ENCODE measurements around the gene SWAP70.

Gene SWAP70

DNA sequence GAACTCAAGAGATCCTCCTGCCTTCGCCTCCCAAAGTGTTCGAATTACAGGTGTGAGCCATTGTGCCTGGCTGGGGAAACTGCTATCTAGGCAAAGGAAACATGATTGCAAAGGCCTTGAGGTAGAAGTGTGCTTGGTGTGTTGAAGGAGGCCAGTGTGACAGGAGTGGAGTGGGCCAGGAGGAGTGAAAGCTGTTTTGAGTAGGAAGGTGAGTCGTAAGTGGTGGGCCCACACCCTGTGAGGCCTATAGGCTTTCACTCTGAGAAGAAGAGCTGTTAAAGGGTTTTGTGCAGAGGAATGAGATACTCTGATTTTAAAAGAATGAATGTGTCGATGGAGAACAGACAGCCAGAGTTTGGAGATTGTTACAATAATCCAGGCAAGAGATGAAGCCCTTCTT is 47.0 kb upstream of the SWAP70 start:
- Histone ChIP-seq H3K4me3 (ENCODE audit: low read length, poor library complexity, severe bottlenecking) (no peak overlapping the region), H2AFZ (ENCODE audit: low read length) (no peak overlapping the region), H3K36me3 (ENCODE audit: insufficient read depth, low read length) (no peaks in the 10 kb centered on the region), H3K9me3 (ENCODE audit: insufficient read depth, low read depth, low read length) (no peaks in the 10 kb centered on the region), H3K79me2 (ENCODE audit: insufficient read depth, low read length) (no peaks in the 10 kb centered on the region), H3K27me3 (ENCODE audit: insufficient read depth, low read length, poor library complexity, severe bottlenecking) (no peaks in the 10 kb centered on the region), H3K4me1 (ENCODE audit: insufficient read depth, low read length, poor library complexity, severe bottlenecking) (peaks cover 21% of the 10 kb centered on the region), H3K9ac (ENCODE audit: low read depth, low read length, poor library complexity, severe bottlenecking) (no peak overlapping the region), H3K9me2 (replicated peaks; ENCODE audit: low read depth, low read length) (no peaks in the 10 kb centered on the region), H3F3A (ENCODE audit: low read depth) (no peaks in the 10 kb centered on the region), H4K20me1 (ENCODE audit: insufficient read depth, low read length, poor library complexity, severe bottlenecking) (no peaks in the 10 kb centered on the region), H3K4me2 (ENCODE audit: low read depth, low read length, poor library complexity, severe bottlenecking) (no peak overlapping the region)
- no peak for TF ChIP-seq EZH2phosphoT487 (IDR thresholded peaks at IDR 0.05; ENCODE audit: borderline replicate concordance)
- TF ChIP-seq, protein P1, sequence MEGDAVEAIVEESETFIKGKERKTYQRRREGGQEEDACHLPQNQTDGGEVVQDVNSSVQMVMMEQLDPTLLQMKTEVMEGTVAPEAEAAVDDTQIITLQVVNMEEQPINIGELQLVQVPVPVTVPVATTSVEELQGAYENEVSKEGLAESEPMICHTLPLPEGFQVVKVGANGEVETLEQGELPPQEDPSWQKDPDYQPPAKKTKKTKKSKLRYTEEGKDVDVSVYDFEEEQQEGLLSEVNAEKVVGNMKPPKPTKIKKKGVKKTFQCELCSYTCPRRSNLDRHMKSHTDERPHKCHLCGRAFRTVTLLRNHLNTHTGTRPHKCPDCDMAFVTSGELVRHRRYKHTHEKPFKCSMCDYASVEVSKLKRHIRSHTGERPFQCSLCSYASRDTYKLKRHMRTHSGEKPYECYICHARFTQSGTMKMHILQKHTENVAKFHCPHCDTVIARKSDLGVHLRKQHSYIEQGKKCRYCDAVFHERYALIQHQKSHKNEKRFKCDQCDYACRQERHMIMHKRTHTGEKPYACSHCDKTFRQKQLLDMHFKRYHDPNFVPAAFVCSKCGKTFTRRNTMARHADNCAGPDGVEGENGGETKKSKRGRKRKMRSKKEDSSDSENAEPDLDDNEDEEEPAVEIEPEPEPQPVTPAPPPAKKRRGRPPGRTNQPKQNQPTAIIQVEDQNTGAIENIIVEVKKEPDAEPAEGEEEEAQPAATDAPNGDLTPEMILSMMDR (conservative IDR thresholded peaks at IDR 0.05; ENCODE audit: low read length), result no peak

DNA sequence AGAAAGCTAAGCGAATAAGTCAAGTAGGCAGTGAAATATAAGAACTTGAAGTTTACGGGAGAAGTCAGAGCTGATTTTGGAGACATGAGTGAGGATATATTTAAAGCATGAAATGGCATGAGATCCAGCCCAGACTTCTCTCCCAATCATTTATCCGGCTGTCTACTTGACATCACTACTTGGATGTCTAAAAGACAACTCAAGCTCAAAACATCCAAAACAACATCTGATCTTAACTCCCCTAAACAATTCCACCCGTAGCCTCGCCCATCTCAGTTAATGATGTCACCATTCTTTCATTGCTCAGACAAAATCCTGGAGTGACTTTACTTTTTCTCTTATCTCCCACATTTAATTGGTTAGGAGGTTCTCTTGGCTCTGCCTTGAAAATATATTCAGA is 45.9 kb upstream of the SWAP70 start:
- no peaks in the 10 kb centered on the region for H3K9me3 ChIP-seq (ENCODE audit: insufficient read depth, low read depth, low read length)
- H3F3A ChIP-seq (ENCODE audit: low read depth), result no peaks in the 10 kb centered on the region
- H3K36me3 ChIP-seq (ENCODE audit: insufficient read depth, low read length), result no peaks in the 10 kb centered on the region
- H4K20me1 ChIP-seq (ENCODE audit: insufficient read depth, low read length, poor library complexity, severe bottlenecking), result no peaks in the 10 kb centered on the region
- no peak overlapping the region for H2AFZ ChIP-seq (ENCODE audit: low read length)
- H3K4me3 ChIP-seq (ENCODE audit: low read length, poor library complexity, severe bottlenecking), result no peak overlapping the region
- no peaks in the 10 kb centered on the region for H3K79me2 ChIP-seq (ENCODE audit: insufficient read depth, low read length)
- TF ChIP-seq, protein P1 (conservative IDR thresholded peaks at IDR 0.05; ENCODE audit: low read length), result no peak
- TF ChIP-seq EZH2phosphoT487 (IDR thresholded peaks at IDR 0.05; ENCODE audit: borderline replicate concordance), result no peak
- H3K4me1 ChIP-seq (ENCODE audit: insufficient read depth, low read length, poor library complexity, severe bottlenecking), result peaks cover 17% of the 10 kb centered on the region
- no peak overlapping the region for H3K9ac ChIP-seq (ENCODE audit: low read depth, low read length, poor library complexity, severe bottlenecking)
- no peak overlapping the region for H3K4me2 ChIP-seq (ENCODE audit: low read depth, low read length, poor library complexity, severe bottlenecking)
- no peaks in the 10 kb centered on the region for H3K27me3 ChIP-seq (ENCODE audit: insufficient read depth, low read length, poor library complexity, severe bottlenecking)
- H3K9me2 ChIP-seq (replicated peaks; ENCODE audit: low read depth, low read length), result no peaks in the 10 kb centered on the region

DNA sequence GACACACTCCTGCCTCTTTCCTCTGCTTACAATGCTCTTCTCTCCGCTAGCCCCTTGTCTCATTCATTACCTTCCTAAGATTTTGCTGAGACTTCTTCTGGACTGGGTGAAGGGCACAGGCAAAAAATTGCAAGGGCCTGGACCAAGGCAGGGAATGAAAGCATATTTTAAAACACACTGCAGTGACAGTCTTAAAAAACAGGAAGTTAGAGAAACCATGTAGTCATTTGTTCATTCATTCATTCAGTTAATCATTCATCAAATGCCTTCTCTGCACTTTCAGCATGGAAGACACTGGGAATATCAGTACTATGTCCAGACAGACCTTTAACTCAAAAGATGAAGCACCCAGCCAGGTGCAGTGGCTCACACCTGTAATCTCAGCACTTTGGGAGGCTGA is 44.9 kb upstream of the SWAP70 start:
- Histone ChIP-seq H3K27me3 (ENCODE audit: insufficient read depth, low read length, poor library complexity, severe bottlenecking) (no peaks in the 10 kb centered on the region), H3K4me3 (ENCODE audit: low read length, poor library complexity, severe bottlenecking) (no peak overlapping the region), H2AFZ (ENCODE audit: low read length) (no peak overlapping the region), H3K9me2 (replicated peaks; ENCODE audit: low read depth, low read length) (no peaks in the 10 kb centered on the region), H4K20me1 (ENCODE audit: insufficient read depth, low read length, poor library complexity, severe bottlenecking) (no peaks in the 10 kb centered on the region), H3K36me3 (ENCODE audit: insufficient read depth, low read length) (no peaks in the 10 kb centered on the region), H3K9me3 (ENCODE audit: insufficient read depth, low read depth, low read length) (no peaks in the 10 kb centered on the region), H3K79me2 (ENCODE audit: insufficient read depth, low read length) (no peaks in the 10 kb centered on the region), H3K4me2 (ENCODE audit: low read depth, low read length, poor library complexity, severe bottlenecking) (no peak overlapping the region), H3K4me1 (ENCODE audit: insufficient read depth, low read length, poor library complexity, severe bottlenecking) (peaks cover 10% of the 10 kb centered on the region), H3F3A (ENCODE audit: low read depth) (no peaks in the 10 kb centered on the region), H3K9ac (ENCODE audit: low read depth, low read length, poor library complexity, severe bottlenecking) (no peak overlapping the region)
- TF ChIP-seq, protein P1 (conservative IDR thresholded peaks at IDR 0.05; ENCODE audit: low read length), result no peak
- TF ChIP-seq EZH2phosphoT487 (IDR thresholded peaks at IDR 0.05; ENCODE audit: borderline replicate concordance), result no peak
